NCI-H82 treated with DMSO at 0.1 percent for 48 hours (cell line): ENCODE measurements around the gene PEMT.

Experiments
- DNase-seq: peaks from one replicate; lab custom pipeline; 2025; ENCODE audit not compliant: unreplicated experiment; lab: John Stamatoyannopoulos, UW

The PEMT gene

GRCh38 chr17:17554266-17554665 is 37.2 kb downstream of the PEMT start:
- no peak for DNase-seq

- no peak for DNase-seq
Measured at GRCh38 chr17:17553217-17554195, 38.0 kb downstream of the PEMT start.

DNA sequence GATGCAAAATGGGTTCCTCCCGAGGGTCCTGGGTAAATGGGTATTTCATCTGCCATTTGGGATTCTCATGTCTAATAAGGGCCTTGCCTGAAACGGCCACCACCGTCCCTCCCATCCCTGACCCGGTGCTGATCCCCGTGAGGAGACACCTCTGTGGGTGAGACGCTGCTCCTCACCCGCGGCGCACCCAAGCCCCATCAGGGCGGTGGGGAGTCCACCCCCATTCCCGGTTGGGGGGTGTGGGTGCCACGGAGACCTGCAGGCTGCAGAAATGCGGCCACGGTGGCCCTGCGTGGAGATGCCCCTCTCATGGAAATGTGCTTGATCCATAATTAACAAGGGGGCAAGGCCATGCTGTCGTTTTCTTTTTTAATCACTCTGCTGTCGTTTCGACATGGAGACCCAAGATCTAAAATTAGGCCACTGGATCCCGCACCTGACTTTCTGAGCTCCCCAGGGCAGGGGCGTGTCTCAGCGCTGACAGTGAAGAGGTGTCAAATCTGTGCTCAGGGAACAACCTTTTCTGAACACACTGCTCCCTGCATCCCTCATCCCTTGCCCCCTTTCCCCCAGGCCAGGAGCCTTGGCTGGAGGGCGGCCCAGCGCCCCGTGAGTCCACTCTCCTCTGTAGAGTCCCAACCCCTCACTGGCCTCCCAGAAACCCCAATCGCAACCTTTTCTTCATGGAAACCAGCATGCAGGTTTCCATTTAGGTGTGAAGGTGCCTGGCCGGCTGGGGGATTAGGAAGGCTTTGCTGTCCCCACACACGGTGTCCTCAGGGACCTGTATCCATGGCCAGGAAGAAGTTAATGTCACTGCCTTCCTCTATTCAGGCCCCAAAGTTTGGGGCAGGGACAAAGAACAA is 38.9 kb downstream of the PEMT start:
- DNase-seq: no peak

DNA sequence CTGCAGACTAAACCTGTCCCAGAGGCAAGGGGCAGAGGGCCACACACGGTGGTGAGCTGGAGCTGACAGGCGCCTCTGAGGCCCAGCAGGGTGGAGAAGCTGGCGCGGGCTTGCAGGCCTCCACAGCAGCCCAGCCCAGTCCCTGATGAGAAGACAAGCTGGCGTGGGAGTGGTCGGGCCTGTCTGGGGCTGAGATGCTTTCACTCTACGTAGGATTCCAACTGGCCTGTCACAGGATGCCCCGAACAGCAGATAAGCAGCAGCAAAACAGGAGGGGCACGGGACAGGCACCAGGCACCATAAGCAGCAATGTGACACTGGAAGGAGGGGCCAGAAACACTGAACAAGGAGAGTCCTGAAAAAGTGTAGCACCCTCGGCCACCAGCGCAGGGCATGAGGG is 40.1 kb downstream of the PEMT start:
- no peak for DNase-seq

GRCh38 chr17:17549732-17550366 is 41.7 kb downstream of the PEMT start:
- DNase-seq: no peak

DNA sequence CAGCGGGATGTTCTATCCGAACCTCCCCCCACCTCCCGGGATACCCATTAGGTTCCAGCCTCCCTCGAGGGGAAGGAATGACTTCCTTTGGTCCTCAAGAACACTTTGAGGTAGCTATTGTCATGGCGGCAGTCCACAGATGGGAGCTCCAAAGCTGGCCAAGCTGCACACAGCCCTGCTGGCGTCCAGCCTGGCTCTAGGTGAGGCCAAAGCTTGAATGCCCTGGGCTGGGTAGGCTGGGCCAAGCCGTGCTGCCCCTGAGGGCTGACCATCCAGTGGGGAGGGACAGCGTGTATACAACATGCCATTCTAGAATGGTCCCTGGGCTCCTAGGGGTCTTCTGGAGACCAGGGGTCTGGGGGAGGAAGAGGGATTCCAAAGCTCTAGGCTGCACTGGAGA is 43.5 kb downstream of the PEMT start:
- no peak for DNase-seq

- DNase-seq: no peak
Measured at GRCh38 chr17:17547210-17547764, 44.2 kb downstream of the PEMT start.

DNA sequence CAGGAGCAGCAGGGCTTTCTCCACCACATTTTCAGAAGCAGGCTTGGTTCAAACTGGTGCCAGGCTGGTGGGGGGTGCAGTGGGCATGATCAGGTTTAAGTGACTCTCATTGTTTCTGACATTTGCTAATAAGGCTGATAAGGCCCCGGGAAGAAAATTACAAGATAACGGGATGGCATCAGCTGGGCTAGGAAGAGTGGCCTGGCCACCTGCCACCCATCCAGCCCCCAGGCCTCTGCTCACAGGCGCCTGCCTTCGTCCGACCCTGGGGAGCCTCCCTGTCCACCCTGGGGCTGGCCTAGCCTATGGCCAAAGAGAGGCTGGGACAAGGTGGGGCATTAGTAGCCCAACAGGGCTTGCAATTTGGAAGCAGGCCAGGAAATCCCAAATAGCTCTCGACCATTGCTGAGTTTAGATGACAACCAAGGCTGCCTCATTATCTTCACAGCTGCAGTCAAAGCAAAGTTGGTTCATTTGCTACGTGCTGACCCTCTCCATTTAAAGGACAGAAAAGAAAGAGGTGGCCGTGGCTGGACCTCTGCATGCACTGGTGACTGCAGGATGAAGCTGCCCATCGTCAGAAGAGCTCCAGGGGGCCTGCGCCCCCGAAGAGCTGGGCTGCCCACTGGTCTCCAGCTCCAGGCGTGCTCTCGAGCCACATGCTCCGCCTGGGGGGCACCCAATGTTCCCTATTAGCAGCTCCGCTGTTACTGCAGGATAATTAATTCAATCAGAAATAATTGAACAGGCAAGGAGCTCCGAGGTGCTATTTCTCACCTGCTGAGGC is 44.9 kb downstream of the PEMT start:
- DNase-seq: no peak

- no peak for DNase-seq
Measured at GRCh38 chr17:17545984-17546383, 45.5 kb downstream of the PEMT start.

- no peak for DNase-seq
Measured at GRCh38 chr17:17545031-17545820, 46.3 kb downstream of the PEMT start.

GRCh38 chr17:17542906-17543635 is 48.4 kb downstream of the PEMT start:
- no peak for DNase-seq

DNA sequence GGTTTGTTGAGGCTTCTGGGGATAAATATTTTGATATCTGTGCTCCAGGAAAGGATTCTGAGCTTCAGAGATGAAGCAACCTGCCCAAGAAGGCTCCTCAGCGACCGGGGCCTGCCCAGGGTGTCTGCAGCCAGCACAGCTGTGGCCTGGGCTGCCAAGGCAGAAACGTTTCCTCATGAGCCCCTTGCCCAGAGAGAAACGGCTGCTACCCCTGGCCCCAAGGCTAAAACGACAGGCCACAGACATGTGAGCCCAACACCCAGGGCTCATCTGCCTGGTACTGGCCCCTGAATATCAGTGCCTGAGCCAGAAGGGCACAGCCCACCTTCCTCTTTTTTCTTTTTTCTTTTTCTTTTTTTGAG is 49.9 kb downstream of the PEMT start:
- DNase-seq: no peak

- DNase-seq: no peak
Measured at GRCh38 chr17:17540935-17541639, 50.4 kb downstream of the PEMT start.

- no peak for DNase-seq
Measured at GRCh38 chr17:17540278-17540906, 51.1 kb downstream of the PEMT start.

- no peak for DNase-seq
Measured at GRCh38 chr17:17539591-17539990, 51.9 kb downstream of the PEMT start.

GRCh38 chr17:17538417-17539391 is 52.8 kb downstream of the PEMT start:
- no peak for DNase-seq
